H1 (cell line): ENCODE data around the gene TBC1D26. TPM values are rescaled to one million over a fixed set of nuclear protein-coding genes. Genes with fewer than 3 reads are reported as not detected.
A peak's percentile ranks its signal among the peaks of the same experiment; 100 is the strongest.

Source experiments
- CTCF ChIA-PET: fragments of 300-600 bp; sonication (Branson Sonifier 250); formaldehyde crosslinking; loops from one replicate; lab custom pipeline; 2021; ENCODE audit not compliant: partially characterized antibody; lab: Charles Lee
- POLR2A ChIA-PET: fragments of 300-600 bp; sonication (Branson Sonifier 250); formaldehyde crosslinking; loops from one replicate; lab custom pipeline; 2021; ENCODE audit warnings: inconsistent platforms; ENCODE audit not compliant: partially characterized antibody; lab: Charles Lee
- DNase-seq, 2 experiments: peaks; one replicate each; pipeline versions ENCODE4 v3.0.0 to v3.0.0-alpha.2; 2010 to 2022; ENCODE audit warnings: low spot score in 2 of 2, low read depth in 1 of 2, mixed read lengths in 1 of 2
- FAIRE-seq: peaks from 2 replicates; lab custom pipeline; 2011; peaks lifted over from hg19 to GRCh38; lab: Jason Lieb, UNC
- H2AFZ ChIP-seq: 2 replicates; pipeline ENCODE4 v1.8.1; 2012; ENCODE audit warnings: low read length, inconsistent platforms
- H2AK5ac ChIP-seq: 2 replicates; pipeline ENCODE4 v1.6.1; 2013; ENCODE audit warnings: low read depth, low read length
- H2BK120ac ChIP-seq: replicated peaks from 2 replicates; pipeline ENCODE3; 2013; ENCODE audit warnings: low read depth, low read length, inconsistent platforms
- H2BK12ac ChIP-seq: 2 replicates; pipeline ENCODE4 v1.6.1; 2013; ENCODE audit warnings: low read depth, low read length
- H2BK15ac ChIP-seq: 2 replicates; pipeline ENCODE4 v1.6.1; 2013; ENCODE audit warnings: low read length
- H2BK20ac ChIP-seq: 2 replicates; pipeline ENCODE4 v1.6.1; 2013; ENCODE audit warnings: low read length
- H2BK5ac ChIP-seq: 2 replicates; pipeline ENCODE4 v1.6.1; 2013; ENCODE audit warnings: low read depth, low read length
- H3K14ac ChIP-seq: 2 replicates; pipeline ENCODE4 v1.6.1; 2013; ENCODE audit warnings: inconsistent platforms; ENCODE audit not compliant: insufficient read length
- H3K18ac ChIP-seq: 2 replicates; pipeline ENCODE4 v1.6.1; 2013; ENCODE audit warnings: low read length; ENCODE audit errors: extremely low read depth
- H3K23ac ChIP-seq: 2 replicates; pipeline ENCODE4 v1.6.1; 2013; ENCODE audit warnings: inconsistent platforms; ENCODE audit not compliant: insufficient read length
- H3K23me2 ChIP-seq: 2 replicates; pipeline ENCODE4 v1.6.1; 2013; ENCODE audit warnings: low read depth, low read length
- H3K27ac ChIP-seq: 2 replicates; pipeline ENCODE4 v1.6.1; 2011; ENCODE audit warnings: low read depth, low read length, inconsistent platforms
- H3K27me3 ChIP-seq, 4 experiments: replicated peaks in 1 of 4; 1 replicate in 1 of 4; 2 replicates in 3 of 4; pipeline versions ENCODE4 v1.6.1 to v1.8.1; 2011 to 2013; ENCODE audit warnings: low read length in 3 of 4, mild to moderate bottlenecking in 3 of 4, inconsistent platforms in 2 of 4, mixed read lengths in 2 of 4, moderate library complexity in 1 of 4; ENCODE audit not compliant: control insufficient read depth in 3 of 4, insufficient read depth in 3 of 4; ENCODE audit errors: extremely low read depth in 1 of 4
- H3K36me3 ChIP-seq, 4 experiments: 2 replicates each; pipeline versions ENCODE4 v1.6.1 to v1.8.1; 2011 to 2013; ENCODE audit warnings: mild to moderate bottlenecking in 4 of 4, low read length in 3 of 4, moderate library complexity in 2 of 4, control low read depth in 1 of 4, inconsistent platforms in 1 of 4; ENCODE audit not compliant: insufficient read depth in 4 of 4, control insufficient read depth in 2 of 4
- H3K4ac ChIP-seq: replicated peaks from 2 replicates; pipeline ENCODE3; 2013; ENCODE audit warnings: low read length, low read depth, mixed read lengths, inconsistent platforms; ENCODE audit not compliant: insufficient read length
- H3K4me1 ChIP-seq, 4 experiments: replicated peaks in 1 of 4; 1 replicate in 1 of 4; 2 replicates in 3 of 4; pipeline versions ENCODE4 v1.6.1 to v1.8.1; 2011 to 2013; ENCODE audit warnings: low read length in 3 of 4, inconsistent platforms in 2 of 4, mixed read lengths in 1 of 4; ENCODE audit not compliant: insufficient read depth in 4 of 4, control insufficient read depth in 3 of 4
- H3K4me2 ChIP-seq, 2 experiments: 2 replicates each; pipeline versions ENCODE4 v1.6.1 to v1.8.1; 2011 to 2013; ENCODE audit warnings: low read depth in 2 of 2, low read length in 2 of 2, control low read depth in 1 of 2, inconsistent platforms in 1 of 2, mild to moderate bottlenecking in 1 of 2; ENCODE audit not compliant: insufficient read depth in 1 of 2
- H3K4me3 ChIP-seq, 4 experiments: fragments of 200-600, 300-600 bp in 1 of 4; sonication (generic), shearing (Covaris generic), sonication (Bioruptor Twin) in 1 of 4; 2 replicates each; pipeline versions ENCODE4 v1.5.1 to v1.8.1; 2011 to 2016; ENCODE audit warnings: low read length in 4 of 4, low read depth in 3 of 4, control low read depth in 2 of 4, inconsistent platforms in 2 of 4, mild to moderate bottlenecking in 2 of 4, mixed read lengths in 1 of 4, moderate library complexity in 1 of 4; ENCODE audit not compliant: insufficient read depth in 2 of 4; ENCODE audit errors: extremely low read depth in 1 of 4
- H3K56ac ChIP-seq: replicated peaks from 2 replicates; pipeline ENCODE3; 2013; ENCODE audit warnings: low read depth, mild to moderate bottlenecking, mixed read lengths, low read length, inconsistent platforms; ENCODE audit not compliant: insufficient read length
- H3K79me1 ChIP-seq: 2 replicates; pipeline ENCODE4 v1.6.1; 2013; ENCODE audit warnings: low read depth, low read length, control low read depth
- H3K79me2 ChIP-seq, 2 experiments: 2 replicates each; pipeline versions ENCODE4 v1.6.1 to v1.8.1; 2012 to 2013; ENCODE audit warnings: low read length in 2 of 2, mild to moderate bottlenecking in 2 of 2, inconsistent platforms in 1 of 2; ENCODE audit not compliant: insufficient read depth in 2 of 2, control insufficient read depth in 1 of 2
- H3K9ac ChIP-seq, 4 experiments: replicated peaks in 1 of 4; 1 replicate in 1 of 4; 2 replicates in 3 of 4; pipeline versions ENCODE4 v1.6.1 to v1.8.1; 2011 to 2013; ENCODE audit warnings: low read depth in 3 of 4, low read length in 3 of 4, control low read depth in 2 of 4, mild to moderate bottlenecking in 2 of 4, moderate library complexity in 2 of 4, inconsistent platforms in 1 of 4; ENCODE audit errors: extremely low read depth in 1 of 4
- H3K9me3 ChIP-seq, 2 experiments: 2 replicates each; pipeline versions ENCODE4 v1.6.1 to v1.8.1; 2012 to 2013; ENCODE audit warnings: mild to moderate bottlenecking in 2 of 2, moderate library complexity in 2 of 2, control low read depth in 1 of 2, inconsistent platforms in 1 of 2, low read depth in 1 of 2, low read length in 1 of 2, mixed read lengths in 1 of 2; ENCODE audit not compliant: insufficient read depth in 2 of 2
- H4K20me1 ChIP-seq, 2 experiments: replicated peaks in 1 of 2; 2 replicates each; pipeline versions ENCODE3 to v1.8.1; 2011 to 2013; ENCODE audit warnings: inconsistent platforms in 2 of 2, low read length in 2 of 2, mild to moderate bottlenecking in 1 of 2; ENCODE audit not compliant: insufficient read depth in 2 of 2, control insufficient read depth in 1 of 2
- H4K5ac ChIP-seq: 2 replicates; pipeline ENCODE4 v1.6.1; 2013; ENCODE audit warnings: low read length, low read depth, mixed read lengths, inconsistent platforms; ENCODE audit not compliant: insufficient read length
- H4K8ac ChIP-seq: 2 replicates; pipeline ENCODE4 v1.8.0; 2013; ENCODE audit warnings: mild to moderate bottlenecking, moderate library complexity, low read length, inconsistent platforms; ENCODE audit not compliant: insufficient read depth; ENCODE audit errors: extremely low read depth
- H4K91ac ChIP-seq: replicated peaks from 2 replicates; pipeline ENCODE3; 2013; ENCODE audit warnings: low read length, mixed read lengths, inconsistent platforms; ENCODE audit not compliant: insufficient read length
- CEBPB ChIP-seq: IDR thresholded peaks from 2 replicates; pipeline ENCODE4 v1.6.1; 2012; ENCODE audit warnings: low read depth, low read length
- CHD1 ChIP-seq: IDR thresholded peaks from 2 replicates; pipeline ENCODE4 v1.6.1; 2012; ENCODE audit warnings: low read depth, low read length, improper control_type of control experiment
- SP4 ChIP-seq: IDR thresholded peaks from 2 replicates; pipeline ENCODE4 v1.6.1; 2012; ENCODE audit warnings: low read length, inconsistent platforms
- TCF12 ChIP-seq: IDR thresholded peaks from 2 replicates; pipeline ENCODE4 v1.6.1; 2011; ENCODE audit warnings: low read depth, mild to moderate bottlenecking, low read length
- WGBS, 2 experiments: shearing (Covaris generic) in 1 of 2; methylation state at CpG; one replicate each; pipeline versions ENCODE4 v1.1.6 to v1.1.7; 2013 to 2015; ENCODE audit warnings: low lambda C conversion rate in 2 of 2, mixed read lengths in 2 of 2, inconsistent platforms in 1 of 2, low coverage in 1 of 2, missing lambda C conversion rate in 1 of 2; ENCODE audit not compliant: insufficient replicate concordance in 2 of 2, insufficient coverage in 1 of 2, insufficient read length in 1 of 2; ENCODE audit errors: extremely low coverage in 1 of 2, missing lambda C conversion rate in 1 of 2; 5-methylcytosine and 5-hydroxymethylcytosine counted together
- polyA plus RNA-seq, 7 experiments: library from polyadenylated mRNA; depleted of rRNA in 3 of 7; stranded (reverse) in 5 of 7; unstranded in 2 of 7; fragments of >200 nt in 5 of 7; fragments of 200-250 nt in 2 of 7; gene quantifications; 1 replicate in 5 of 7; 2 replicates in 1 of 7; 4 replicates in 1 of 7; pipeline versions ENCODE4 v1.2.1 to v1.2.3, GENCODE V29; 2011 to 2013; ENCODE audit warnings: missing spikeins in 2 of 7, mixed read lengths in 2 of 7
- total RNA-seq: library from RNA; stranded (reverse); fragmentation: NEBNext Ultra II Directional; extraction: Animal tissue kit (Norgen Biotek cat#: 25700); gene quantifications from 2 replicates; pipeline ENCODE4 v1.2.1, GENCODE V29; 2021

Gene TBC1D26
- total and polyA plus RNA-seq, 2 of the 8 experiments (the other 6 are each of a cell fraction or from before 2014, with no cell fraction given): 0.84 to 1.4 TPM

- CTCF ChIA-PET: interaction anchor here (0.6 kb wide), 1 partner anchor 208 kb away, joined by 3 read pairs; no protein-coding TSS in a partner anchor
- TF ChIP-seq SP4: no peak
- TF ChIP-seq CEBPB: no peak
- no peak for TF ChIP-seq TCF12
- TF ChIP-seq CHD1: no peak
Observed at GRCh38 chr17:15742051-15742795, 10.1 kb downstream of the TBC1D26 start.

More at GRCh38 chr17:15742051-15742795, 10.1 kb downstream of the TBC1D26 start:
- H3K4ac ChIP-seq: no peak overlapping the region
- H3K9ac ChIP-seq: no peak overlapping the region
- no peak overlapping the region for H3K4me3 ChIP-seq
- H4K5ac ChIP-seq: no peak overlapping the region
- no peaks in the 10 kb centered on the region for H3K36me3 ChIP-seq
- no peak for FAIRE-seq
- no peaks in the 10 kb centered on the region for H3K79me2 ChIP-seq
- no peaks in the 10 kb centered on the region for H3K23me2 ChIP-seq
- H2AFZ ChIP-seq: no peak overlapping the region
- H3K27me3 ChIP-seq: no peaks in the 10 kb centered on the region
- no peak overlapping the region for H2BK120ac ChIP-seq
- no peak overlapping the region for H2BK20ac ChIP-seq
- H3K18ac ChIP-seq: no peak overlapping the region
- no peak overlapping the region for H3K27ac ChIP-seq
- H3K23ac ChIP-seq: no peak overlapping the region
- peaks cover 0 to 4% of the 10 kb centered on the region in 2 experiments; a peak in 1 of 4 replicates for H3K9me3 ChIP-seq
- no peak overlapping the region for H3K4me2 ChIP-seq
- no peaks in the 10 kb centered on the region for H3K4me1 ChIP-seq
- no peak overlapping the region for H3K14ac ChIP-seq
- H4K91ac ChIP-seq: no peak overlapping the region
- POLR2A ChIA-PET: no interaction called here
- H2BK12ac ChIP-seq: no peak overlapping the region
- H2AK5ac ChIP-seq: no peak overlapping the region
- WGBS, 2 experiments: 91% methylated on average over 15 of the region's 15 CpGs; no CpG with 5 or more reads in 1 of the 2 experiments
- no peak overlapping the region for H2BK5ac ChIP-seq
- DNase-seq: no peak
- peak overlapping the region; percentile 14; the same call in 1 of the 2 replicates for H4K8ac ChIP-seq
- no peak overlapping the region for H2BK15ac ChIP-seq
- H3K79me1 ChIP-seq: no peaks in the 10 kb centered on the region
- no peaks in the 10 kb centered on the region for H4K20me1 ChIP-seq
- H3K56ac ChIP-seq: no peak overlapping the region
